H54 (cell line): Measurements from ENCODE around the gene GAREM2.
"Not testable (repeated sequence)": the region's sequence is repeated elsewhere in the genome, so short reads cannot be mapped to it uniquely, and the experiment has no call there.

ENCODE experiments used
- DNase-seq: peaks from one replicate; pipeline ENCODE4 v3.0.0; 2011; ENCODE audit warnings: low spot score, mixed read lengths; ENCODE audit not compliant: insufficient read length
- FAIRE-seq: peaks from 3 replicates; lab custom pipeline; 2011; peaks lifted over from hg19 to GRCh38; lab: Jason Lieb, UNC
- POLR2A ChIP-seq: IDR thresholded peaks from 2 replicates; pipeline ENCODE4 v1.6.1; 2011; ENCODE audit warnings: low read depth, mild to moderate bottlenecking, low read length

The GAREM2 gene

DNA sequence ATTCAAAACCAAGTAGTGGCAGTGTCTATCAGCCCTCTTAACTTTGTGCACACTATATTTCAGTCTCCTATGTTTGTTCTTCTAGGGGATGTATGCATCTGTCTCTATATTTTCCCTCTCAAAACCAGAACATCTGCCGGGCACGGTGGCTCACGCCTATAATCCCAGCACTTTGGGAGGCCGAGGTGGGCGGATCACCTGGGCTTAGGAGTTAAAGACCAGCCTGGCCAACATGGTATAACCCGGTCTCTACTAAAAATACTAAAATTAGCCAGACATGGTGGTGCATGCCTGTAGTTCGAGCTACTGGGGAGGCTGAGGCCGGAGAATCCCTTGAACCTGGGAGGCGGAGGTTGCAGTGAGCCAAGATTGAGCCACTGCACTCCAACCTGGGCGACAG is 9.9 kb upstream of the GAREM2 start:
- DNase-seq (no peak), FAIRE-seq (no peak)
- TF ChIP-seq POLR2A, result no peak

DNA sequence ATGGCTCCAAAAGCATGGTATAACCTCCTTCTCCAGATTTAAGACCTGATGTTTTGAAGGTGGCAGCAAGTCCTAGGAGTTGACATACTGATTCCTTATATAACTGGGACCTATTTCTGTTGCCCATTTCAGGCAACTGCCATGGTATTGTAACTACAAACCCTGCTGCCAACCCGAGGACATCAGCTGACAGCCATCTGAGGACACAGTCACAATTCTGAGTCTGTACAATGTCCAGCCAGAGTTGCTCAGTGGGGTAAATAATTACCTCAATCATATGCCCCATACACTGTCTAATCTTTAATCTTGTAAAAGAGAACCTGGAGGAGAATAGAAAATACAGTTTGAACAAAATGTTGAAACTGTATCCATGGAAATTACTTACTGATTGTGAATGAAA is 8.7 kb upstream of the GAREM2 start:
- no peak for DNase-seq
- TF ChIP-seq POLR2A, result no peak
- FAIRE-seq, result no peak

DNA sequence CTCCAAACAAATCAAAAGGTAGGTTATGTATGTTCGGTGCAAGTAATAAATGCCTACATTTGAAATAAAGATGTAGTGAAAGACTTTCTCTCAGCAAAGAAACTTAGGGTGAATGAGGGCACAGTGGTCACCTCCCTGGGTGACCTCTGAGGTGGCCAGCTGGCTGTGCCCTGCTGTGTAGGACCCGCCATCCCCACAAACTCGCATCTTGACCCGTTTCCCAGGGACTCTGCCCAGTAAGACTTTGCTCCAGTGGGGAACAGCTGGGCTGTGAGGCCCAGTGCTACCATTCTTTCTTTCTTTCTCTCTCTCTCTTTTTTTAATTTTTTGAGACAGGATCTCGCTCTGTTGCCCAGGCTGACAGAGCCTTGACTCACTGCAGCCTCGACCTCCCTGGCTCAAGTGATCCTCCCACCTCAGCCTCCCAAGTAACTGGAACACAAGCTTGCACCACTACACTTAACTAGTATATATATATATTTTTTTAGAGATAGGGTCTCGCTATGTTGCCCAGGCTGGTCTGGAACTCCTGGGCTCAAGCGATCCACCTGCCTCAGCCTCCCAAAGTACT is 8.2 kb upstream of the GAREM2 start:
- FAIRE-seq (no peak), DNase-seq (no peak)
- no peak for TF ChIP-seq POLR2A

DNA sequence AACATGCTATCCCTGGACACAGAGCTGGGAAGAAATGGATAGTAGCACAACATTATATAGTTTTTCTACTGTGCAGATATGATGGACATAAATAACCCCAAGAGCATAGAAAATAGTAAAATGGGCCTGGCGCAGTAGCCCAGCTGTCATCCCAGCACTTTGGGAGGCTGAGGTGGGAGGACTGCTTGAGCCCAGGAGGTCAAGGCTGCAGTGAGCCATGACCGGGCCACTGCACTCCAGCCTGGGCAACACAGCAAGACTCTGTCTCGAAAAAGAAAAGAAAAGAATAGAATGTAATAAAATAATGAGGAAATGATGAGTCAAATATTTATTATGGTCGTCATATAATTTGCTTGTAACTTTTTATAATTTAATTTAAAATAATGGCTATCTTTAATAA is 7.5 kb upstream of the GAREM2 start:
- TF ChIP-seq POLR2A, result no peak
- DNase-seq (no peak), FAIRE-seq (no peak)

DNA sequence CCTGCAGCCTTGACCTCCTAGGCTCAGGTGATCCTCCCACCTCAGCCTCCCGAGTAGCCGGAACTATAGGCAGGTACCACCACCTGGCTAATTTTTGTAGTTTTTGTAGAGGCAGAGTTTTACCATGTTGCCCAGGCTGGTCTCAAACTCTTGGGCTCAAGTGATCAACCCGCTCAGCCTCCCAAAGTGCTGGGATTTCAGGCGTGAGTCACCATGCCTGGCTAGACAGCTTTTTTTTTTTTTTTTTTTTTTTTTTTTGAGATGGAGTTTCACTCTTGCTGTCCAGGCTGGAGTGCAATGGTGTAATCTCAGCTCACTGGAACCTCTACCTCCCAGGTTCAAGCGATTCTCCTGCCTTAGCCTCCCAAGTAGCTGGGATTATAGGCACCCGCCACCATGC is 6.3 kb upstream of the GAREM2 start:
- FAIRE-seq, DNase-seq: not testable (repeated sequence)

DNA sequence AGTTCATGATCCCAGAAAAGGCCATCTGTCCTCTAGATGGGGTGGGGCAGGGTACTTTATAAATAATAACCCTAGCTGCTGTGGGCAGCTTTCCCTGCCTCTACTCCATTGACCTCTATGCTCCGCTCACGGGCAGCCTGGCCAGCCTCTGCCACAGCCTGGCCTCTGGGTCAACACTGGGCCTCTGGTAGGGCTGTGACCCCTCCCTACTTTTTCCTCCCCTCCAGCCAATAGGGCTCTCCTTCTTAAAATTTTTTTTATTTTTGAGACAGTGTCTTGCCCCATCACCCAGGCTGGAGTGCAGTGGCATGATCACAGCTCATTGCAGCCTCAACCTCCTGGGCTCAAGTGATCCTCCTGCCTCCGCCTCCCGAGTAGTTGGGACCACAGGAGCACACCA is 4.1 kb upstream of the GAREM2 start:
- no peak for FAIRE-seq
- DNase-seq, result no peak
- TF ChIP-seq POLR2A, result no peak

DNA sequence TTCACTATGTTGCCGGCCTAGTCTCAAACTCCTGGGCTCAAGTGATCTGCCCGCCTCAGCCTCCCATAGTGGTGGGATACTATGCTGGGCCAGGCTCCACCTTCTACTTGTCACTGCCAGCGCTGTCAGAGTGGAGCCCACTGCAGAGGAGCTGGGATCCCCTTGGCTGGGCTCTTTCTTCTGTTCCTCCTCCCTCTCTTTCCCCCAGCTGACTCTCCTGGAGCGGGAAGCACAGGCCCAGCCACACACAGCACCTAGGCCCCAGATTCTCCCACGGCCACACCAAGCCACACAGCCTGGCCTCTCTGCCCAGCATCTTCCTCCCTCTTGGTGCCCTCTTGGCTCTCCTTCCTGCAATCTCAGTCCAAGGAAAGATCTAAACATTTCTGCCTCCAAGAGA is 3.7 kb upstream of the GAREM2 start:
- no peak for TF ChIP-seq POLR2A
- FAIRE-seq, result no peak

DNA sequence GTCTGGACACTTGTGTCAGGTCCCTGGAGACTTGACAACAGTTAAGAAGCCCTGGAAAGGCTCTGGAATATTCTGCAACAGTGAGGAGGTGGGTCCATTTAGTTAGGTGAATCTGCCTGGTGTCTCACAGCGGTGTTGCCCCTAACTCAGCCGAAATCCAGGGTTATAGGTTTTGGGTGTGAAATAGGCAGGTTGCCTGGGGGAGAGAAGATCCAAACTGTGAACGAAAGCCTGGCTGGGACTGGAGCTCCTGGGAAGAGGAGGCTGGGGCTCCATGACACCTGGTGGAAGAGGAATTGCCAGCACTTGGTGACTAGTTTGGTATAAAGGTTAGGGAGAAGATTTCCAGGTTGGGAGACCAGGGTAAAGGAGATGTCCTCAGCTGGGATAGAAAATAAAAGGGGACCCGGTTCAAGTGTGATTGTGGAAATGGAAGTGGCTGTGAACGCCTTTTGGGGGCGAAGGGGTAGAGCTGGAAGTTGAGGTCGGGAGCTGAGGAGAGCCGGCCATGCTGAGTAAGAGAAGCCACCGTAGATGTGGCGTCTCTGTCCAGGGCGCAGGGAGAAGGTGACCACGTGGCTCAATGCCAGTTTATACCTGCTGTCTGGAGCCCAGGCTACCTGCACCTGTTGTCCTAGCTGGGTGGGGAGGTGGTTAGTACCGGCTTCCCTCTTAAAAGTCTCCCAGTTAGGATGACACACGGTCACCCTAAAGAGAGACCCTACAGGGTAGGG is 3.0 kb upstream of the GAREM2 start:
- no peak for FAIRE-seq

More for the DNA sequence above, 3.7 kb upstream of the GAREM2 start:
- no peak for DNase-seq

DNA sequence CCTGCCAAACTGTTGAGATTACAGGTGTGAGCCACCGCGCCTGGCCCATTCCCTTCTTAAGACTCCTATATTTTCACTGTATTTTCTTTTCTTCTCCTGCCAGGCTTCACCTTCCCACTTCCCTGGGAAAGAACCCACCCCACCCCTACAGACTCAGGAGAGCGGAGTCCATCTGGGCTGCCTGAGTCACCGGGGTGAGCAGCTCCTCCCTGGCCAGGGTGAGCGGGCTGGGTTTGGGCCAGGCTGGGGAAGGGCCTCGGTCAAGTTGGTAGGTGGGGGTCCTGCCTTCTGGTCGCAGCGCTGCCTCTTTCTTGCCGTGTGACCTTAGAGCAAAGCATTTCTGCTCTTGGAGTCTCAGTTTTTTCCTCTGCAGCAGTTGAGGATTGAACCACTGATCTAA is 2.1 kb upstream of the GAREM2 start:
- no peak for TF ChIP-seq POLR2A
- DNase-seq (no peak), FAIRE-seq (no peak)

More for the DNA sequence above, 3.0 kb upstream of the GAREM2 start:
- DNase-seq, result no peak
- no peak for TF ChIP-seq POLR2A

DNA sequence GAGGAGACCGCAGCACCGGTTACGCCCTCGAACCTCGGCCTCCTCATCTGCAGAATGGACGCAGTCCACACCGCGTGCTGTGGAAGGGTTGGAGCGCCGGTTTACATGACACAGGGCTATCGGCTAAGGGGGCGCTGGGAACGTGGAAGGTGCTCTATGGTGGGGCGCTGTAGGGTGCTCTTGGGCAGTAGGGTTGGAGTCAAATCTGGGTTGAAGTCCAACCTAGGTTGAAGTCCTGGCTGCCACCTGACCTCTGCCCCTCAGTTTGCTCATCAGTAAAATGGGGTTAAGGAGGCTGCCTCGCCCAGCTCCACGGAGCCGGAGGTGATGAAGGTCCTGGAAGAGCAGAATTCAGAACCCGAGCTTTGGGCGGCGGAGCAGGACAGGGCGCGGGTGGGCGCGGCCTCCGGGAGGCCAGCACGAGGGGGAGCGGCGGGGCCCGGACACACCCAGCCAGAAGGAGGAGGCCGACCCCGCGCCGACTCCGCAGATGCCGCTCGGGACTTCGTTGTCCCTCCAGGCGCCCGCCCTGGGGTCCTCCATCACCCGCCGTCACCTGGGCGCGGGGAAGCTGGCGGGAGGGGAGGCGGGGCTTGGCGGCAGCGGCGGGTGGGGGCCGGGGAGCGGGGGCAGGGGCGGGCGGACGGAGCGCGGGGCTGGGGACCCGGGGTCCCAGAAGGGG is 558 bp upstream of the GAREM2 start:
- no peak for TF ChIP-seq POLR2A
- FAIRE-seq (no peak), DNase-seq (no peak)

DNA sequence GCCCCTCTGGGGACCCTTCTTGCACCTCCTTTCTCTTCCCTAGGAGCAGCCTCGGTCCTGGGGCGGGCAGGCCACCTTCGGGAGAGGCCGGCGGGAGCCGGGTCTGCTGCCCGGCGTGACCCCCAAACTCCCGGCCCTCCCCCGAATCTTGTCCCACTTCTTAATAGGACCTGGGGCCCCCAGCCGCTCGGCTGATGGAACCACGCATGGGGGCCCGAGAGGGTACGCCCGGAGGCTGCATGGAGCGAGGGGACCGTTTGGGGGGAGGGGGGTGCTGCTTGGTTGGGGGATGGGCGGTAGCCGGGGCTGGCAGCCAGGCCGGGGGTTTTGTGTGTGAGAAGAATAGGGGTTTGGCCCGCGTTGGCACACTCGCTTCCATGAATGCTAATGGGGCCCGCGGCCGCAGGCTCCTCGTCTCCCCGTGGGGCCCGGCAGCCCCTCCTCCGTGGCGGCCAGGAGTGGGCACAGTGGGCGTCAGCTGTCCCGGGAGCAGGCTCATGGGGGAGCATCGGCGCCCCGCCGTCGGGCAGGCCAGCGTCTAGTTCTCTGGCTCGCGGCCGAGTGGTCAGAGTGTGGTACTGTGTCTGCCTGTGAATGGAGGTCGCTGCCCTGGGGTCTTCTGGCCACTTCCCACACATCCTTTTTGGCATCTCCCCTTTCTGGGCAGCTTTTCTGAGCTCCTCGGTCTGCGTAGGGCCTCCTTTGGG is 1.0 kb downstream of the GAREM2 start:
- no peak for TF ChIP-seq POLR2A
- no peak for FAIRE-seq

DNA sequence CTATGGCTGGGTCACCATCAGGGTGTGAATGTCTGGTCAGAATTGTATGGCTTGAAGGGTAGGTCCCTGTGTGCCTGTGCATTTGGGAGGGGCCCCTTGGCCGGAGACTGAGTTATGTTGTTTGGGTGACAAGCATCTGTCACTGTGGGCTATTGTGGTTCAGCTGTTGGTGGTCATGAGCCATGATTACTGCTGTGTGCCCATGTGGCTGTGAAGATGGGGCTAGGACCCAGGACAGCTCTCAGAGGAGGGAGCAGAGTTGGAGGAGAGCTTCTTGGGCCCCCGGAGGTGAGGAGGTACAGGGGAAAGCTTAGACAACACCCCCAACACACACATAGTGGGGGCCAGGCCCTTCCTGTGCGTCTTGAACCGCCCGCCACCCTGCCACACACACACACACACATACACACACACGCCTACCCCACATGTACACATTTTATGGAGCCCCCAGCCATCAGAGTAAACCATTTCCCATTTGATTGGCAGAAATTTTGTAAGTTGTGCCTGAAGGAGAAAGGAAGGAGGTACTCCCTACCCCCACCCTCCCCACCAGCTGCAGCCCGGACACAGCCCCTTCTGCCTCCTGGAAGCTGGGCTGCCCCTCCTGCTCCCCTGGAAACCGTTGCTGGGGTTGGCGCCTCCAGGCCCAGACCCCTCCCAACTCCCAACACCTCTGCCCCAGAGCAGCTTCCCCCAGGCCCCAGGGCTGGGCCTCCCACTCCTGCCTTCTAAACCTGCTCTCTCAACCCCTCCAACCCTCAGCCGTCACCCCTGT is 2.0 kb downstream of the GAREM2 start:
- no peak for FAIRE-seq
- no peak for DNase-seq
- TF ChIP-seq POLR2A, result no peak

More for the DNA sequence above, 1.0 kb downstream of the GAREM2 start:
- no peak for DNase-seq
